Muscle layer of duodenum (tissue), 2 donors: ENCODE data around the gene SNORC.
A peak's percentile ranks its signal among the peaks of the same experiment; 100 is the strongest.

ENCODE experiments used
- H3K27ac ChIP-seq: one replicate; pipeline ENCODE4 v1.7.0; 2013; ENCODE audit warnings: mild to moderate bottlenecking, low read length
- H3K27me3 ChIP-seq: one replicate; pipeline ENCODE4 v1.7.0; 2013; ENCODE audit warnings: low read depth, mild to moderate bottlenecking, control low read depth, low read length
- H3K36me3 ChIP-seq, 2 donors: one replicate each; pipeline ENCODE4 v1.7.0; 2013; ENCODE audit warnings: low read length in 2 of 2, control low read depth in 1 of 2, mild to moderate bottlenecking in 1 of 2; ENCODE audit not compliant: insufficient read depth in 2 of 2, control insufficient read depth in 1 of 2
- H3K4me1 ChIP-seq, 2 donors: one replicate each; pipeline ENCODE4 v1.7.0; 2013; ENCODE audit warnings: low read length in 2 of 2, mild to moderate bottlenecking in 2 of 2, control low read depth in 1 of 2, moderate library complexity in 1 of 2; ENCODE audit not compliant: insufficient read depth in 2 of 2, control insufficient read depth in 1 of 2
- H3K4me3 ChIP-seq, 2 donors: one replicate each; pipeline ENCODE4 v1.7.0; 2013; ENCODE audit warnings: low read length in 2 of 2, low read depth in 1 of 2, mild to moderate bottlenecking in 1 of 2
- H3K9me3 ChIP-seq, 2 donors: one replicate each; pipeline ENCODE4 v1.7.0; 2013; ENCODE audit warnings: low read length in 2 of 2, control low read depth in 1 of 2, mild to moderate bottlenecking in 1 of 2; ENCODE audit not compliant: control insufficient read depth in 1 of 2
- donor health status: healthy.

The SNORC gene

DNA sequence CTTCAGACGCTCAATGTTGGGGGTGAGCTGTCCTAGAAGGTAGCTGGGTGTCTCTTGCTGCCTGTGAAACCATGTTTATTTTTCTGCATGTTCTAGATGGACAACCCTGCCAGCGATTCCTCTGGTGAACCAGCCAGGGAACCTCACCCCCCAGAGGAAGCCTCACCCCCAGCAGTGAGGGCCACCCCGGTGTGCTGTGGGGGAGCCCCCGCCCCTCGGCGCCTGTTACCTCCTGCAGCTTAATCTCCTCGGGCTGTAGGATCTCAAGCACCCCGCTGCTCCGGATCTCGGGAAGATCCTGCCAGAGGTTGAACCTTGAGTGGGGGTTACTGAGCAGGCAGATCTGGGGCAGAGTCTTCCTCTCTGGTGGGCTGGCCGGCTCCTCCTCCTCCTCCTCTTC, 50.0 kb downstream of the SNORC start:
- H3K36me3 ChIP-seq = no peaks in the 10 kb centered on the region
- H3K4me3 ChIP-seq = no peak overlapping the region
- no peak overlapping the region for H3K27ac ChIP-seq

GRCh38 chr2:232920760-232921159, 50.7 kb downstream of the SNORC start:
- Histone ChIP-seq H3K27ac (no peak overlapping the region), H3K36me3 (no peaks in the 10 kb centered on the region), H3K27me3 (peaks cover 9% of the 10 kb centered on the region), H3K4me3 (no peak overlapping the region), H3K4me1 (no peaks in the 10 kb centered on the region), H3K9me3 (peaks cover 0 to 2% of the 10 kb centered on the region in 2 donors)

More for the DNA sequence above, 50.0 kb downstream of the SNORC start:
- Histone ChIP-seq H3K4me1 (no peaks in the 10 kb centered on the region), H3K9me3 (peaks cover 0 to 2% of the 10 kb centered on the region in 2 donors), H3K27me3 (peaks cover 2% of the 10 kb centered on the region)

DNA sequence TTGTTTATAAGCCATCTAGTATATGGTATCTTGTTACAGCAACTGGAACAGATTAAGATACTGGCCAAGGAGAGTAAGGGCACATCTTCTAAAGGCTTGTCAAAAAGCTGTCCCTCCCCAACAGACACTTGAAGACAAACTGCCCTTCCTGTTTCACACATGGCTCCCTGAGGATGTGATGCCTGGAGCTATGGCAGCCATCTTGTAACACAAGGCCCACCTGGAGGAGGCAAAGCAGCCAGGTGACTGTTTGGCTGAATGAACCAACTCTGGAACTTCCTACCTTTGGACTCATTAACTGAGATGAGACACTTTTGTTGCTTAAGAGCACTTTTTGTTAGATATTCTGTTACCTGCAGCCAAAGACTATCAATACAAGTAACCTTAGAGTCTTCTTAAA, 54.4 kb downstream of the SNORC start:
- peaks cover 0 to 2% of the 10 kb centered on the region in 2 donors for H3K9me3 ChIP-seq
- H3K27ac ChIP-seq = no peak overlapping the region
- peaks cover 0 to 24% of the 10 kb centered on the region in 2 donors for H3K4me1 ChIP-seq
- peaks cover 18% of the 10 kb centered on the region for H3K27me3 ChIP-seq
- no peak overlapping the region for H3K4me3 ChIP-seq
- H3K36me3 ChIP-seq = no peaks in the 10 kb centered on the region

- Histone ChIP-seq H3K27me3 (peaks cover 18% of the 10 kb centered on the region), H3K27ac (no peak overlapping the region)
These were observed 55.2 kb downstream of the SNORC start for GRCh38 chr2:232925153-232925820.

DNA sequence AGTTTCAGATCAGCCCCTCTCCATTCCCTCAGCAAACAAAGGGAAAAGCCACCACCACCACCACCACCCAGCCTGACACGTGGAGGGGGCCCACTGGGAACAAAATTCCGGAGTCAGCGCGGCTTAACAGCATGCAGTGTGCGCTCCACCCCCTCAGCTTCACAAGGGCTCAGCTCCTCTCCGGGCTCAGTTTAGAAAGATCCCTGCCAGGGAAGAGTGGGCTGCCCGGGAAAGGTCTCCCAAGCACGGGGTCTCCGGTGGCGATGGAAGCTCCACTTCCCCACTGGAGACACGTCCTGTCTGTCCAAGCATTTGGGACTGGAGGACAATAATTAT, 55.7 kb downstream of the SNORC start:
- Histone ChIP-seq H3K9me3 (no peaks in the 10 kb centered on the region), H3K27me3 (peaks cover 18% of the 10 kb centered on the region), H3K4me3 (no peak overlapping the region), H3K4me1 (peaks cover 0 to 24% of the 10 kb centered on the region in 2 donors), H3K27ac (no peak overlapping the region), H3K36me3 (no peaks in the 10 kb centered on the region)

More at GRCh38 chr2:232925153-232925820, 55.2 kb downstream of the SNORC start:
- Histone ChIP-seq H3K4me1 (peaks cover 0 to 24% of the 10 kb centered on the region in 2 donors), H3K36me3 (no peaks in the 10 kb centered on the region), H3K4me3 (no peak overlapping the region), H3K9me3 (no peaks in the 10 kb centered on the region)

DNA sequence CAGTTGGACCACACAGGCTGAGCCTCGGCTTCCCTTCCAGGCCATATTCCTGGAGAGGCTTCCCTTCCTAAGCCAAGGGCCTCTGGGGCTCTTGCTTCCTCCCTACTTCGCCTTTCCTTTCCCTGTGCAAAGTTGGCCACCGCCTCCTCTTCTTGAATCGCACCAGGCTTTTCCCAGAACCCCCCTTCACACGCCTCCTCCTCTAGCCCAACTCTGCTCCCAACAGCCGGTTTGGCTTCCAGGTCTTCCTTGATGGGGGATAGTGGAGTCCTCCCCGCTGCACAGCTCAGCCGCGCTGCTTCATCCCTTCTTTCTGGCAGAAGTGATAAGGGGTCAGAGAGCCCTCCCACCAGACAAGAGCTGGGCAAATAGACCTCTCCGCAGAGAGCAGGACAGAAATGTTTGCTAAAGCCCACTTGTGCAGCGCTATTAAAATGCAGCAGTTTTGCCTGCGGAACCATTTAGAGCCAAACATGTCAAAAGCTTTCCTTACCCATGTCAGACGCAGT, 56.4 kb downstream of the SNORC start:
- Histone ChIP-seq H3K27me3 (peaks cover 18% of the 10 kb centered on the region), H3K27ac (no peak overlapping the region), H3K36me3 (no peaks in the 10 kb centered on the region), H3K4me1 (peaks cover 0 to 24% of the 10 kb centered on the region in 2 donors), H3K9me3 (no peaks in the 10 kb centered on the region), H3K4me3 (peak overlapping the region in 1 of 2 donors; percentile 61)

DNA sequence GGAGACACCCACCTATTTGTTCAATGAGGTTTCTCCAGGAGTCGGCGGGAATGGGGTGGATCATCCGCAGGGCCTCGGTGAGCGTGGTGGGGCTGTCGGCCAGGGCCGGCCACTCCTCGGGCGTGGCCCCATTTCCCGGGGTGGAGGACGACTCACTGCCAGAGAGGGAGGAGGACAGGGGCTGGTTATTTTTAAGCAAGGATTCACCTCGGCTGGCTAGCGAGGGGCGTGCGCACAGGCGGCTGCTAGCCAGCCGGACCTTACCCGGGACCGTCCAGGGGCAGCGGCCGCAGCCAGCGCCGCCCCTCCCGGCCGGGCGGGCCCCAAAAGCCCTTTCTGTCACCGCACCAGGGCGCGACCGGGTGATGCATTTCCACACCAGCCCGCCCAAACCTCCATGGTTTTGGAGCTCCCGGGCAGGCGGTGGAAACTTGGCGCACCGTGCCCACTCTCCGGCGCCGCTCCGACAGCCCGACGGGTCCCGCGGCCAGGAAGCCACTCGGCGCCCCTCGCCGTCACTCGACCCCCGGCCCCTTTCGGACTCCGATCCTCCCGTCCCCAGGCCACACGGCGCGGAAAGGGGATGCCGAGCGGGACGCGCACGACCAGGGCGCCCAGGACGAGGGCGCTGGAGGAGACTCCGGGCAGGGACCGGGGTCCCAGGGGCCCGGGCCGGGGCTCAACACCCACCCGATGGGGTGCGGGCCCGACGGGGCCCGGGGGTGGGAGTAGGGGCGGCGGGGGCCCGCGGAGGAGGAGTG, 57.1 kb downstream of the SNORC start:
- Histone ChIP-seq H3K36me3 (no peaks in the 10 kb centered on the region), H3K4me3 (peak overlapping the region in 1 of 2 donors; percentile 61), H3K9me3 (no peaks in the 10 kb centered on the region), H3K27ac (no peak overlapping the region), H3K27me3 (peaks cover 18% of the 10 kb centered on the region), H3K4me1 (peaks cover 0 to 24% of the 10 kb centered on the region in 2 donors)

DNA sequence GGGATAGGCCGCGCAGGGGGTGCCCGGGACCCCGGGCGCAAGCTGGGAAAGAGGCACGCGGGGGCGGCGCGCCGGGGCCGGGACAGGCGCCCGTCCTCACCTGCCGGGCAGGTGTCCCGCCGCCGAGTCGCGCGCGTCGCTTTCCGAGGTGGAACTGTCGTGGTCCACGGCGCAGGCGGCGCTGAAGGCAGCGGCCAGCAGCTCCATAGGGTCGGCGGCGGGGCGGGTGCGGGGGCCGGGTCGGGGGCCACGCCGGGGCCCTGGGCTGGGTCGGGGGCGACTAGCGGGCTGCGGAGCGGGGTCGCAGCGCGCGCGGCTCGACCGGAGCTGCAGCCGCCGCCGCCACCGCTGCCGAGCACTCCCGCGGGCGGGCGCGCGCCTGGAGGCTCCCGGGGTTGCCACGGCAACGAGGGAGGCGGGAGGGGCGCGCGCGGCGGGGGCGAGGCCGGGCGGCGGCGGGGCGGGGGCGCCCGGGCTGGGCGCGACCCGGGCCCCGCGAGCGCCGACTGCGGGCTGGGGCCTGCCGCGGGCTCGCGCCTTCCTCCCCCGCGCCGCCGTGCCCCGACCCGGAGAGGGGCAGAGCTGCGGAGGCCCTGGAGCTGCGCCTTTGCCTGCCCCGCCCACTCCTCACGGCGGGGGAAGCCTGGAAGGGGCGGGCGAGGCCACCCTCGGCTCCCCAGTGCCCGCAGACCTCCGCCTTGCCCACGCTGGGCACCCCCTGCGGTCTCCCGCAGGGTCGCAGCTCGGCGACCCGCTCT, 57.9 kb downstream of the SNORC start:
- Histone ChIP-seq H3K36me3 (no peaks in the 10 kb centered on the region), H3K9me3 (no peaks in the 10 kb centered on the region), H3K27ac (no peak overlapping the region), H3K27me3 (peaks cover 18% of the 10 kb centered on the region), H3K4me1 (peaks cover 0 to 24% of the 10 kb centered on the region in 2 donors), H3K4me3 (peak overlapping the region in 1 of 2 donors; percentile 61)
